Hepatocyte (in vitro differentiated cells): ENCODE data around the gene TUBA8. TPM values are rescaled to one million over a fixed set of nuclear protein-coding genes. Genes with fewer than 3 reads are reported as not detected.

Experiments used
- DNase-seq: peaks from one replicate; pipeline ENCODE4 v3.0.0-alpha.2; 2016; ENCODE audit warnings: low spot score
- H2AFZ ChIP-seq: fragments of 200-600 bp; sonication (generic); 2 replicates; pipeline ENCODE4 v1.6.0; 2016; ENCODE audit warnings: antibody characterized with exemption, mild to moderate bottlenecking
- H3K27ac ChIP-seq: fragments of 200-600 bp; sonication (generic); 2 replicates; pipeline ENCODE4 v1.5.1; 2016; ENCODE audit warnings: mild to moderate bottlenecking
- H3K27me3 ChIP-seq: fragments of 200-600 bp; sonication (generic); 2 replicates; pipeline ENCODE4 v1.6.1; 2016
- H3K36me3 ChIP-seq: fragments of 200-600 bp; sonication (generic); replicated peaks from 2 replicates; pipeline ENCODE4 v1.5.1; 2016; ENCODE audit warnings: low read depth; ENCODE audit not compliant: insufficient read depth
- H3K4me1 ChIP-seq: fragments of 200-600 bp; sonication (generic); 2 replicates; pipeline ENCODE4 v1.5.1; 2016; ENCODE audit warnings: mild to moderate bottlenecking, moderate library complexity; ENCODE audit not compliant: insufficient read depth
- H3K4me2 ChIP-seq: fragments of 200-600 bp; sonication (generic); 2 replicates; pipeline ENCODE4 v1.6.0; 2016
- H3K4me3 ChIP-seq: fragments of 200-600 bp; sonication (generic); 2 replicates; pipeline ENCODE4 v1.5.1; 2016; ENCODE audit warnings: mild to moderate bottlenecking
- H3K79me2 ChIP-seq: fragments of 200-600 bp; sonication (generic); 2 replicates; pipeline ENCODE4 v1.6.0; 2017; ENCODE audit warnings: mild to moderate bottlenecking
- H3K9me2 ChIP-seq: fragments of 200-600 bp; sonication (generic); replicated peaks from 2 replicates; pipeline ENCODE4 v1.6.0; 2017; ENCODE audit warnings: mild to moderate bottlenecking; ENCODE audit not compliant: insufficient read depth
- H3K9me3 ChIP-seq: fragments of 200-600 bp; sonication (generic); 2 replicates; pipeline ENCODE4 v1.5.1; 2016; ENCODE audit warnings: low read depth, mild to moderate bottlenecking
- H4K20me1 ChIP-seq: fragments of 200-600 bp; sonication (generic); 2 replicates; pipeline ENCODE4 v1.6.0; 2016; ENCODE audit warnings: mild to moderate bottlenecking; ENCODE audit not compliant: insufficient read depth, poor library complexity, severe bottlenecking
- EZH2 ChIP-seq: fragments of 200-600 bp; sonication (generic); IDR thresholded peaks from 2 replicates; pipeline ENCODE4 v1.6.1; 2016; ENCODE audit warnings: antibody characterized with exemption, mild to moderate bottlenecking, borderline replicate concordance
- EZH2phosphoT487 ChIP-seq: fragments of 200-600 bp; sonication (generic); IDR thresholded peaks from one replicate; pipeline ENCODE4 v1.6.1; 2018; ENCODE audit warnings: antibody characterized with exemption, mild to moderate bottlenecking, low read depth, moderate library complexity; ENCODE audit not compliant: unreplicated experiment, severe bottlenecking
- WGBS: methylation state at CpG from one replicate; pipeline ENCODE4 v1.1.6; 2016; ENCODE audit warnings: low lambda C conversion rate; ENCODE audit errors: missing lambda C conversion rate; 5-methylcytosine and 5-hydroxymethylcytosine counted together
- polyA plus RNA-seq: library from polyadenylated mRNA; unstranded; fragments of >200 nt; fragmentation: Nextera tagmentation; extraction: Ambion mirVana; gene quantifications from 2 replicates; pipeline ENCODE4 v1.2.1, GENCODE V29; 2016
- total RNA-seq: library from RNA; depleted of rRNA; stranded (reverse); fragments of >200 nt; gene quantifications from 2 replicates; pipeline ENCODE4 v1.2.3, GENCODE V29; 2014
- TF ChIP-seq, protein P1 (sequence below): fragments of 200-600 bp; sonication (generic); IDR thresholded peaks from 2 replicates; pipeline ENCODE4 v1.5.1; 2016; ENCODE audit warnings: antibody characterized with exemption, mild to moderate bottlenecking; ENCODE audit not compliant: poor library complexity

The TUBA8 gene
- total and polyA plus RNA-seq, 2 experiments from 2014 or later = 0.46 to 1.5 TPM

DNA sequence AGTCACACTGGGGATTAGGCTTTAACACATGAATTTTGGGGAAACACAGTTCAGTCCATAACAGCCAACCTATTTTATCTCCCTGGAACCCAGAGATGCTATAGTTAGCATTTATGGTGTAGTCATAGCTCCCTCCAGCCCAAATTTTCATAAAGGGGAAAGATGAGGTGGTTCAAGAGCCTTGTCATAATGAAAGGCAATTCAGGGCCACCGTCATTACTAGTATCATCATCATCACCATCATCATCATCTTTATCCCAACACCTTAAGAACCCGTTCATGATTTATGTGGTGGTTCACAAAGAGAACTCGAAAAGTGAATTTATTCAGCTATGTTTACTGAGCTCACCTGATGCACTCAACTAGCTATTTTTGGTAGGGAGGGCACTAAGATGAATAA is 2.4 kb upstream of the TUBA8 start:
- H3K36me3 ChIP-seq = no peaks in the 10 kb centered on the region
- WGBS = 99% methylated on average over 3 of the region's 3 CpGs
- DNase-seq = no peak

DNA sequence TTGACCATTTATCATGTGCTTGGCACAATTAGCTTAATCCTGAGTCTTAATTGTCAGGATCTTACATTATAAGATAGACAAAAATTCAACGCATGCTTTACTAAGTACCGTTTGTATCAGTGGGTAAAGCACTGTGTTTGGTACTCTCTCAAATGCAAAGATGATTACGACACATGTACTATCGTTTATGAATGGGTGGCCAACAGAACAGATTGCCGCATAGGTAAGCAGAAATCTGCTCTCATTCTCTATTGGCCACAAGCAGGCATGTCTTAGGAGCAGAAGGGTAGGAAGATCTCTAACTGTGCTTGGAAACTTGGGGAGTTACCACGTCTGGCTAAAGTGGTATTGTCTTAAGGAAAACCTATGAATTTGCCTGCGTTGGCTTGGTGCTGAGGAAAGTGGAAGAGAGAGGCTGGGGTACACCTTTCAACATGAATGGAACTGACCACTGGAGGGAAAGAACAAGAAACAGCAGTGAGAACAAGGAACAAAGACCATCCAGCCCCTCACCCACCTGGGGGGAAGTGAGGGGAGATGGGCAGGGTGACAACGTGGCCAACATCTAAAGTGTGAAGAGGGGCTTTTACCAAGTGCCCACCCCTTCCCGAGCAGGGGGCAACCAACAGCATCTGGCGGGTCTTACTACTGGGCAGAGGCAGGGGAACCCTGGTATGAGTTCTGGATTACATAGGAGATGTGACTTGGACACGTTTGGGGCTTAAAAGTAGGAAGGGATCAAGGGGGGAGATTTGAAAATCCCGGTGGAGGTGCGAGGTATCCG is 1.0 kb upstream of the TUBA8 start:
- no peaks in the 10 kb centered on the region for H3K79me2 ChIP-seq
- no peak overlapping the region for H3K4me3 ChIP-seq
- H3K4me2 ChIP-seq = peak overlapping the region; percentile 100
- no peak for DNase-seq
- TF ChIP-seq, protein P1, sequence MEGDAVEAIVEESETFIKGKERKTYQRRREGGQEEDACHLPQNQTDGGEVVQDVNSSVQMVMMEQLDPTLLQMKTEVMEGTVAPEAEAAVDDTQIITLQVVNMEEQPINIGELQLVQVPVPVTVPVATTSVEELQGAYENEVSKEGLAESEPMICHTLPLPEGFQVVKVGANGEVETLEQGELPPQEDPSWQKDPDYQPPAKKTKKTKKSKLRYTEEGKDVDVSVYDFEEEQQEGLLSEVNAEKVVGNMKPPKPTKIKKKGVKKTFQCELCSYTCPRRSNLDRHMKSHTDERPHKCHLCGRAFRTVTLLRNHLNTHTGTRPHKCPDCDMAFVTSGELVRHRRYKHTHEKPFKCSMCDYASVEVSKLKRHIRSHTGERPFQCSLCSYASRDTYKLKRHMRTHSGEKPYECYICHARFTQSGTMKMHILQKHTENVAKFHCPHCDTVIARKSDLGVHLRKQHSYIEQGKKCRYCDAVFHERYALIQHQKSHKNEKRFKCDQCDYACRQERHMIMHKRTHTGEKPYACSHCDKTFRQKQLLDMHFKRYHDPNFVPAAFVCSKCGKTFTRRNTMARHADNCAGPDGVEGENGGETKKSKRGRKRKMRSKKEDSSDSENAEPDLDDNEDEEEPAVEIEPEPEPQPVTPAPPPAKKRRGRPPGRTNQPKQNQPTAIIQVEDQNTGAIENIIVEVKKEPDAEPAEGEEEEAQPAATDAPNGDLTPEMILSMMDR = no peak
- TF ChIP-seq EZH2 (no peak), EZH2phosphoT487 (no peak)
- 62% methylated on average over 14 of the region's 14 CpGs for WGBS
- H3K9me2 ChIP-seq = no peaks in the 10 kb centered on the region
- H3K9me3 ChIP-seq = no peaks in the 10 kb centered on the region
- no peak overlapping the region for H2AFZ ChIP-seq
- no peak overlapping the region for H3K27ac ChIP-seq
- no peaks in the 10 kb centered on the region for H4K20me1 ChIP-seq
- peaks cover 39% of the 10 kb centered on the region for H3K27me3 ChIP-seq
- H3K4me1 ChIP-seq = peaks cover 7% of the 10 kb centered on the region
- H3K36me3 ChIP-seq = no peaks in the 10 kb centered on the region

More for the DNA sequence above, 2.4 kb upstream of the TUBA8 start:
- Histone ChIP-seq H3K27ac (no peak overlapping the region), H3K9me3 (no peaks in the 10 kb centered on the region), H3K4me1 (peaks cover 7% of the 10 kb centered on the region), H3K27me3 (peaks cover 38% of the 10 kb centered on the region), H3K4me2 (no peak overlapping the region), H3K79me2 (no peaks in the 10 kb centered on the region), H4K20me1 (no peaks in the 10 kb centered on the region), H3K4me3 (no peak overlapping the region), H2AFZ (no peak overlapping the region), H3K9me2 (no peaks in the 10 kb centered on the region)
- TF ChIP-seq, protein P1 = no peak
- TF ChIP-seq EZH2 = no peak
- no peak for TF ChIP-seq EZH2phosphoT487

DNA sequence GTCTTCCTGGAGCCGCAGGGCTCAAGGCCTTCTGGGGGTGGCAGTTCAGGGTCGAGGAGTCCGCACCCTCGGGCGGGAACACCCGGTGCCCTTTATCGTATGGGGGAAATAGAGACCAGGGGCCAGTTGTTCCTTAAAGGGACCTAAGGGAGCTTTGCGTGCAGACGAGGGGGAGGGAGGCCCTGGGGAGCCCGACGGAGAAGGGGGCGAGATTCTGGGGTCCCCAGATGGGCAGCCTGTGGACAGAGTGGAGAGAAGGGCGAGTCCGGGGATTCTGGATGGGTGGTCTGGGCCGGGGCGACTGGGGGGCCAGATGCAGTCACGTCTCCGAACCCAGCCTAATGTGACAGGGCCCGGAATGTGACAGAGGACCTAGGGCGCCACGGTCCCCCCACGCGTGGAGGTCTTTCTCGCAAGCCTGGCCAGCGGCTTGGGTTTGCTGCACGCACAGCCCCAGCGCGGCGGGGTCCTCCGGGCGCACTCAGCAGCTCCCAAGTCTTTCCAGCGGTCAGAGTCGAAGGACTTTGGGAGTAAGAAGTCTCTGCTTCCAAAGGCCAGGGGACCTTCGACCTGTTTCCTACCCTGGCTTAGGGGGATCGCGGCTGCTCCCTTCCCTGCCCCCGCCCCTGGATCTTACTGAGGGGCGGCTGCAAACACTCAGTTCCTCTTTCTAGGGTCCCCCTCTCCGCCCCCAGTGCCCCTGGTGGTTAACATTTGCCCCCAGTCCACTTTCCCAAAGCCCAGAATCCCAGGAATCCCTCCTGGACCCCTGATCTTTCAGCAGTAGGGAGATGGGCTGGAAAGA is 547 bp downstream of the TUBA8 start:
- Histone ChIP-seq H3K4me3 (peak overlapping the region; percentile 45), H2AFZ (peak overlapping the region; percentile 56), H3K27me3 (peaks cover 39% of the 10 kb centered on the region), H3K36me3 (no peaks in the 10 kb centered on the region), H3K4me1 (peaks cover 7% of the 10 kb centered on the region), H3K27ac (no peak overlapping the region), H3K9me2 (no peaks in the 10 kb centered on the region), H3K79me2 (no peaks in the 10 kb centered on the region), H3K4me2 (peak overlapping the region; percentile 100), H3K9me3 (no peaks in the 10 kb centered on the region), H4K20me1 (no peaks in the 10 kb centered on the region)
- 45% methylated on average over 33 of the region's 39 CpGs for WGBS
- TF ChIP-seq EZH2 = no peak
- TF ChIP-seq EZH2phosphoT487 = no peak
- TF ChIP-seq, protein P1 = no peak
- DNase-seq = no peak
